ENCODE measurements around the gene TBC1D9. TPM values are rescaled to one million over a fixed set of nuclear protein-coding genes. Genes with fewer than 3 reads are reported as not detected.

Gene TBC1D9
- polyA plus RNA-seq, 1 of the 3 experiments (the other 2 are of a cell fraction) = 13.5 TPM

- POLR2A ChIA-PET = no interaction called here
- CTCF ChIA-PET = interaction anchor here (0.6 to 1.1 kb wide), 3 partner anchors 66 to 834 kb away, joined by 3 to 4 read pairs (median 3); partner anchors contain the start of gene ELMOD2
These were observed 67.2 kb downstream of the TBC1D9 start for GRCh38 chr4:140688711-140689598.

GRCh38 chr4:140686796-140687195 is 69.4 kb downstream of the TBC1D9 start:
- Histone ChIP-seq H3K27me3 (ENCODE audit: insufficient read depth) (no peaks in the 10 kb centered on the region), H4K20me1 (ENCODE audit: insufficient read depth) (no peaks in the 10 kb centered on the region), H3K4me2 (no peak overlapping the region), H3K79me2 (ENCODE audit: insufficient read depth) (peaks cover 3% of the 10 kb centered on the region; the same call in 1 of the 2 replicates), H3K9ac (no peak overlapping the region), H3F3A (replicated peaks; ENCODE audit: insufficient read depth) (no peaks in the 10 kb centered on the region), H3K9me2 (no peaks in the 10 kb centered on the region), H3K4me3 (ENCODE audit: low read depth in 2 of 2, low read length in 1 of 2) (no peak overlapping the region), H3K27ac (ENCODE audit: low read depth in 2 of 2, low read length in 1 of 2) (peak overlapping the region in 1 of 2 experiments; percentile 17; a peak in 1 of 4 replicates), H2AFZ (ENCODE audit: low read depth) (no peak overlapping the region), H3K36me3 (replicated peaks in 1 of 2; ENCODE audit: control insufficient read depth in 1 of 2, insufficient read depth in 2 of 2, low read length in 1 of 2) (peaks cover 7 to 15% of the 10 kb centered on the region in 2 experiments), H3K9me3 (no peaks in the 10 kb centered on the region), H3K4me1 (ENCODE audit: control insufficient read depth in 1 of 2, insufficient read depth in 2 of 2, low read depth in 1 of 2, low read length in 1 of 2) (peaks cover 9 to 22% of the 10 kb centered on the region in 2 experiments; a peak in 3 of 4 replicates)
- DNase-seq = no peak
- ChIA-PET CTCF (no interaction called here), POLR2A (no interaction called here)
- TF ChIP-seq FOSL2 (IDR thresholded peaks at IDR 0.05; ENCODE audit: borderline replicate concordance, low read depth) (no peak), SMC3 (IDR thresholded peaks at IDR 0.05; ENCODE audit: low read depth, low read length) (no peak), POLR2AphosphoS5 (IDR thresholded peaks at IDR 0.05; ENCODE audit: low read depth, low read length) (no peak), FOXJ3 (CRISPR knock-in tag; IDR thresholded peaks at IDR 0.05) (no peak)

More at GRCh38 chr4:140688711-140689598, 67.2 kb downstream of the TBC1D9 start:
- Histone ChIP-seq H3K4me3 (ENCODE audit: low read depth in 2 of 2, low read length in 1 of 2) (no peak overlapping the region), H3K9ac (no peak overlapping the region), H3F3A (replicated peaks; ENCODE audit: insufficient read depth) (no peaks in the 10 kb centered on the region), H3K9me3 (no peaks in the 10 kb centered on the region), H3K27ac (ENCODE audit: low read depth in 2 of 2, low read length in 1 of 2) (peak overlapping the region; percentile 0 to 81; a peak in 2 of 4 replicates), H4K20me1 (ENCODE audit: insufficient read depth) (no peaks in the 10 kb centered on the region), H3K27me3 (ENCODE audit: insufficient read depth) (no peaks in the 10 kb centered on the region), H2AFZ (ENCODE audit: low read depth) (no peak overlapping the region), H3K9me2 (no peaks in the 10 kb centered on the region), H3K4me2 (no peak overlapping the region), H3K79me2 (ENCODE audit: insufficient read depth) (no peaks in the 10 kb centered on the region; the same call in 1 of the 2 replicates), H3K36me3 (replicated peaks in 1 of 2; ENCODE audit: control insufficient read depth in 1 of 2, insufficient read depth in 2 of 2, low read length in 1 of 2) (peaks cover 7 to 11% of the 10 kb centered on the region in 2 experiments), H3K4me1 (ENCODE audit: control insufficient read depth in 1 of 2, insufficient read depth in 2 of 2, low read depth in 1 of 2, low read length in 1 of 2) (peaks cover 9 to 22% of the 10 kb centered on the region in 2 experiments; a peak in 3 of 4 replicates)
- DNase-seq = peak; percentile 59
- WGBS (ENCODE audit: low lambda C conversion rate) = 74% methylated on average over 6 of the region's 6 CpGs
- TF ChIP-seq JUND (IDR thresholded peaks at IDR 0.05) (no peak), SMC3 (IDR thresholded peaks at IDR 0.05; ENCODE audit: low read depth, low read length) (no peak), EZH2phosphoT487 (IDR thresholded peaks at IDR 0.05; ENCODE audit: borderline replicate concordance, low read depth) (no peak), GATA2 (CRISPR knock-in tag; IDR thresholded peaks at IDR 0.05) (peak; percentile 84), USF1 (IDR thresholded peaks at IDR 0.05; ENCODE audit: borderline replicate concordance, low read depth) (no peak), FOXJ3 (CRISPR knock-in tag; IDR thresholded peaks at IDR 0.05) (peak; percentile 53; the same call in 1 of the 2 replicates), EP300 (IDR thresholded peaks at IDR 0.05; ENCODE audit: borderline replicate concordance in 1 of 2, low read depth in 1 of 2, low read length in 1 of 2) (peak in 1 of 2 experiments; percentile 78; a peak in 2 of 4 replicates), FOSL2 (IDR thresholded peaks at IDR 0.05; ENCODE audit: borderline replicate concordance, low read depth) (no peak), CHD2 (IDR thresholded peaks at IDR 0.05; ENCODE audit: low read length, partially characterized antibody) (peak; percentile 74), MXI1 (IDR thresholded peaks at IDR 0.05; ENCODE audit: low read depth, low read length) (peak; percentile 67; the same call in 1 of the 2 replicates), RCOR1 (IDR thresholded peaks at IDR 0.05; ENCODE audit: low read length) (peak; percentile 57; the same call in 1 of the 2 replicates), RAD21 (IDR thresholded peaks at IDR 0.05; ENCODE audit: low read length) (peak; percentile 7; the same call in 1 of the 2 replicates), MEF2A (IDR thresholded peaks at IDR 0.05; ENCODE audit: borderline replicate concordance, low read depth) (no peak), TAF1 (IDR thresholded peaks at IDR 0.05; ENCODE audit: borderline replicate concordance, low read depth, low read length) (no peak), TEAD4 (IDR thresholded peaks at IDR 0.05; ENCODE audit: borderline replicate concordance, insufficient read depth) (no peak), ELF1 (IDR thresholded peaks at IDR 0.05) (no peak), TCF12 (IDR thresholded peaks at IDR 0.05) (0 out of 2 replicates have a peak, but pooled peaks have one; percentile 18), FOXM1 (IDR thresholded peaks at IDR 0.05; ENCODE audit: low read depth) (no peak), RXRA (IDR thresholded peaks at IDR 0.05; ENCODE audit: borderline replicate concordance, low read depth) (no peak)

Measured in SK-N-SH (cell line).